Fibroblast of pulmonary artery (primary cell): ENCODE results near the gene ZNF778.

Experiments used
- DNase-seq: peaks from one replicate; pipeline ENCODE4 v3.0.0-alpha.2; 2010; ENCODE audit warnings: low read depth
- H3K4me3 ChIP-seq: replicated peaks from 2 replicates; pipeline ENCODE4 v1.5.1; 2011; ENCODE audit warnings: low read depth, mild to moderate bottlenecking, control low read depth, low read length, moderate library complexity
- CTCF ChIP-seq: IDR thresholded peaks from 2 replicates; pipeline ENCODE4 v1.5.1; 2011; ENCODE audit warnings: mild to moderate bottlenecking, control low read depth, low read length, inconsistent platforms; ENCODE audit errors: missing control alignments

ZNF778 gene

GRCh38 chr16:89217388-89218191, at the start of gene ZNF778:
Gene ZNF778, plus strand, starts transcription at chr16:89217703. Its CDS starts 3,425 bp downstream, at chr16:89221128.
- DNase-seq, result peak; percentile 81
- TF ChIP-seq CTCF, result no peak
- peak within 1 kb of the TSS; percentile 95 for H3K4me3 ChIP-seq

GRCh38 chr16:89168381-89169189, 48.9 kb upstream of the ZNF778 start:
- no peak overlapping the region for H3K4me3 ChIP-seq
- TF ChIP-seq CTCF, result peak; percentile 3
- peak; percentile 13 for DNase-seq

GRCh38 chr16:89169778-89170177, 47.7 kb upstream of the ZNF778 start:
- H3K4me3 ChIP-seq, result no peak overlapping the region
- no peak for DNase-seq
- no peak for TF ChIP-seq CTCF

GRCh38 chr16:89170346-89171215, 46.9 kb upstream of the ZNF778 start:
- H3K4me3 ChIP-seq, result no peak overlapping the region
- TF ChIP-seq CTCF, result no peak
- DNase-seq, result no peak

GRCh38 chr16:89171216-89172170, 46.0 kb upstream of the ZNF778 start, which contains the start of gene CDH15:
Gene CDH15, plus strand, starts transcription at chr16:89171748. Its CDS starts 84 bp downstream, at chr16:89171832.
- TF ChIP-seq CTCF, result no peak
- H3K4me3 ChIP-seq, result no peak within 1 kb of the TSS
- DNase-seq, result peak; percentile 75
